ENCODE results near the gene FOXO3.

- TF ChIP-seq EZH2 (IDR thresholded peaks at IDR 0.05; ENCODE audit: insufficient read depth, low read length), result no peak
- TF ChIP-seq, protein P1, sequence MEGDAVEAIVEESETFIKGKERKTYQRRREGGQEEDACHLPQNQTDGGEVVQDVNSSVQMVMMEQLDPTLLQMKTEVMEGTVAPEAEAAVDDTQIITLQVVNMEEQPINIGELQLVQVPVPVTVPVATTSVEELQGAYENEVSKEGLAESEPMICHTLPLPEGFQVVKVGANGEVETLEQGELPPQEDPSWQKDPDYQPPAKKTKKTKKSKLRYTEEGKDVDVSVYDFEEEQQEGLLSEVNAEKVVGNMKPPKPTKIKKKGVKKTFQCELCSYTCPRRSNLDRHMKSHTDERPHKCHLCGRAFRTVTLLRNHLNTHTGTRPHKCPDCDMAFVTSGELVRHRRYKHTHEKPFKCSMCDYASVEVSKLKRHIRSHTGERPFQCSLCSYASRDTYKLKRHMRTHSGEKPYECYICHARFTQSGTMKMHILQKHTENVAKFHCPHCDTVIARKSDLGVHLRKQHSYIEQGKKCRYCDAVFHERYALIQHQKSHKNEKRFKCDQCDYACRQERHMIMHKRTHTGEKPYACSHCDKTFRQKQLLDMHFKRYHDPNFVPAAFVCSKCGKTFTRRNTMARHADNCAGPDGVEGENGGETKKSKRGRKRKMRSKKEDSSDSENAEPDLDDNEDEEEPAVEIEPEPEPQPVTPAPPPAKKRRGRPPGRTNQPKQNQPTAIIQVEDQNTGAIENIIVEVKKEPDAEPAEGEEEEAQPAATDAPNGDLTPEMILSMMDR (IDR thresholded peaks at IDR 0.05; ENCODE audit: insufficient read depth, low read depth, low read length), result no peak
These were observed 25.5 kb upstream of the FOXO3 start for GRCh38 chr6:108535114-108535742.
